Osteoblast (primary cell): ENCODE results near the gene TJP2. TPM values are rescaled to one million over a fixed set of nuclear protein-coding genes. Genes with fewer than 3 reads are reported as not detected.
"Not testable (repeated sequence)": the region's sequence is repeated elsewhere in the genome, so short reads cannot be mapped to it uniquely, and the experiment has no call there.

Source experiments
- DNase-seq: peaks from one replicate; pipeline ENCODE4 v3.0.0; 2011; ENCODE audit warnings: low spot score, mixed read lengths; ENCODE audit not compliant: insufficient read length; ENCODE audit errors: missing footprints
- H2AFZ ChIP-seq: 2 replicates; pipeline ENCODE4 v1.6.0; 2011; ENCODE audit warnings: mild to moderate bottlenecking, low read length
- H3K27ac ChIP-seq: 2 replicates; pipeline ENCODE4 v1.5.1; 2011; ENCODE audit warnings: mild to moderate bottlenecking, low read depth, low read length, moderate library complexity
- H3K27me3 ChIP-seq: 2 replicates; pipeline ENCODE4 v1.6.0; 2012; ENCODE audit warnings: mild to moderate bottlenecking, control low read depth, inconsistent platforms, low read length, moderate library complexity; ENCODE audit not compliant: insufficient read depth
- H3K36me3 ChIP-seq: 2 replicates; pipeline ENCODE4 v1.5.1; 2011; ENCODE audit warnings: mild to moderate bottlenecking, low read length, control low read depth, moderate library complexity; ENCODE audit not compliant: insufficient read depth
- H3K4me1 ChIP-seq: 2 replicates; pipeline ENCODE4 v1.5.1; 2011; ENCODE audit warnings: mild to moderate bottlenecking, low read length, control low read depth, moderate library complexity; ENCODE audit not compliant: insufficient read depth
- H3K4me2 ChIP-seq: 2 replicates; pipeline ENCODE4 v1.6.0; 2011; ENCODE audit warnings: mild to moderate bottlenecking, low read length; ENCODE audit not compliant: insufficient read depth
- H3K4me3 ChIP-seq: fragments of 200-600 bp; sonication (generic); 3 replicates; pipeline ENCODE4 v1.5.1; 2012; ENCODE audit warnings: mild to moderate bottlenecking, low read length, inconsistent platforms; ENCODE audit not compliant: insufficient read depth
- H3K79me2 ChIP-seq: 2 replicates; pipeline ENCODE4 v1.6.0; 2012; ENCODE audit warnings: mild to moderate bottlenecking, low read length, control low read depth, inconsistent platforms; ENCODE audit not compliant: insufficient read depth
- H3K9me3 ChIP-seq: 2 replicates; pipeline ENCODE4 v1.5.1; 2011; ENCODE audit warnings: low read depth, low read length, control low read depth
- H4K20me1 ChIP-seq: 2 replicates; pipeline ENCODE4 v1.6.0; 2012; ENCODE audit warnings: mild to moderate bottlenecking, low read length, control low read depth; ENCODE audit not compliant: insufficient read depth
- total RNA-seq: library from RNA; depleted of rRNA; stranded (reverse); fragments of >200 nt; gene quantifications from 2 replicates; pipeline ENCODE4 v1.2.3, GENCODE V29; 2012
- TF ChIP-seq, protein P1 (sequence below): IDR thresholded peaks from 2 replicates; pipeline ENCODE4 v1.5.1; 2011; ENCODE audit warnings: mild to moderate bottlenecking, low read depth, low read length, moderate library complexity; ENCODE audit errors: extremely low read depth

Gene TJP2
- total RNA-seq, 1 donor: 28.6 TPM

DNA sequence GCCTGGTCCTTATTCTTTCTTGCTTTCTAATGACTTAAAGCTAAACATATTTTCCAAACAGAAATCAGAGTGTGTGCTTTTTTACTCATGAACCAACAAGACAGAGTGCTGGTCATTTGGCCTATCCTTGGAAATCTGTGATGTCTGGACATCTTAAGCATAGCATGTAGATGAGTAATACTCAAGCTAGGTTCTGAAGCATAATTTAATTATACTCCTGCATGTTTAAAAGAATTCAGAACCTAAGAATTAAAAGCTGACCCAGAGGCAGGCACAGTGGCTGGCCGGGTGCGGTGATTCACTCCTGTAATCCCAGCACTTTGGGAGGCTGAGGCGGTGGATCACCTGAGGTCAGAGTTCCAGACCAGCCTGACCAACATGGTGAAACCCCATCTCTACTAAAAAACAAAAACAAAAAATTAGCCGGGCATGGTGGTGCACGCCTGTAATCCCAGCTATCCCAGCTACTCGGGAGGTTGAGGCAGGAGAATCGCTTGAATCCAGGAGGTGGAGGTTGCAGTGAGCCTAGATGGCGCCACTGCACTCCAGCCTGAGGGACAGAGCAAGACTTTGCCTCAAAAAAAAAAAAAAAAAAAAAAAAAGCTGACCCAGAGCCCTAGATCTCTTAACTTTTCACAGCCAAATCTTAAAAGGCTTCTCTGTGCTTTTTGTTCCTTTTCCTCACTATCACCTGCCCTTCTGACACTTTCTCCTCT lies 16.2 kb upstream of the TJP2 start:
- TF ChIP-seq, protein P1, sequence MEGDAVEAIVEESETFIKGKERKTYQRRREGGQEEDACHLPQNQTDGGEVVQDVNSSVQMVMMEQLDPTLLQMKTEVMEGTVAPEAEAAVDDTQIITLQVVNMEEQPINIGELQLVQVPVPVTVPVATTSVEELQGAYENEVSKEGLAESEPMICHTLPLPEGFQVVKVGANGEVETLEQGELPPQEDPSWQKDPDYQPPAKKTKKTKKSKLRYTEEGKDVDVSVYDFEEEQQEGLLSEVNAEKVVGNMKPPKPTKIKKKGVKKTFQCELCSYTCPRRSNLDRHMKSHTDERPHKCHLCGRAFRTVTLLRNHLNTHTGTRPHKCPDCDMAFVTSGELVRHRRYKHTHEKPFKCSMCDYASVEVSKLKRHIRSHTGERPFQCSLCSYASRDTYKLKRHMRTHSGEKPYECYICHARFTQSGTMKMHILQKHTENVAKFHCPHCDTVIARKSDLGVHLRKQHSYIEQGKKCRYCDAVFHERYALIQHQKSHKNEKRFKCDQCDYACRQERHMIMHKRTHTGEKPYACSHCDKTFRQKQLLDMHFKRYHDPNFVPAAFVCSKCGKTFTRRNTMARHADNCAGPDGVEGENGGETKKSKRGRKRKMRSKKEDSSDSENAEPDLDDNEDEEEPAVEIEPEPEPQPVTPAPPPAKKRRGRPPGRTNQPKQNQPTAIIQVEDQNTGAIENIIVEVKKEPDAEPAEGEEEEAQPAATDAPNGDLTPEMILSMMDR: peak; percentile 39
- Histone ChIP-seq H3K36me3 (no peaks in the 10 kb centered on the region), H3K4me3 (no peak overlapping the region), H2AFZ (no peak overlapping the region), H3K79me2 (no peaks in the 10 kb centered on the region), H3K27ac (peak overlapping the region; percentile 31), H3K27me3 (no peaks in the 10 kb centered on the region), H3K9me3 (no peaks in the 10 kb centered on the region), H3K4me2 (peak overlapping the region; percentile 22), H4K20me1 (no peaks in the 10 kb centered on the region), H3K4me1 (peaks cover 7% of the 10 kb centered on the region)
- peak; percentile 92 for DNase-seq

DNA sequence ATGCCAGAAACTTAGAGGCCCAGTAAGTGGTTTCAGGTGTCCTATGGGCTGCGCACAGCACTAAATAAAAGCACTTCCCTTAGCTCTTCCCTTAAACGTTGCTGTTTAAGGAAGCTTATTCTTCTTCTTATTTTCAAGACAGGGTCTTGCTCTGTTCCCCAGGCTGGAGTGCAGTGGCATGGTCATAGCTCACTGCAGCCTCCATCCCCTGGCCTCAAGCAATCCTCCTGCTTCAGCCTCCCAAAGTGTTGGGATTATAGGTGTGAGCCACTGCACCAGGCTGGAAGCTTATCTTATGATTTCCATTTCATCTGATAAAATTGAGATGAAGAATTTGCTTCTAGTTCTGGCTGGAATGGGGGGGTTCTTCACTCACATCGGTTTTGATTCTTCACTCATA lies 15.6 kb upstream of the TJP2 start:
- no peak overlapping the region for H3K4me3 ChIP-seq
- peaks cover 7% of the 10 kb centered on the region for H3K4me1 ChIP-seq
- TF ChIP-seq, protein P1: no peak
- no peak for DNase-seq
- H3K4me2 ChIP-seq: no peak overlapping the region
- H3K9me3 ChIP-seq: no peaks in the 10 kb centered on the region
- H2AFZ ChIP-seq: no peak overlapping the region
- no peak overlapping the region for H3K27ac ChIP-seq
- H3K27me3 ChIP-seq: no peaks in the 10 kb centered on the region
- no peaks in the 10 kb centered on the region for H3K79me2 ChIP-seq
- H4K20me1 ChIP-seq: no peaks in the 10 kb centered on the region
- H3K36me3 ChIP-seq: no peaks in the 10 kb centered on the region

GRCh38 chr9:69164573-69164972 lies 9.5 kb upstream of the TJP2 start:
- not testable (repeated sequence) for H3K9me3 ChIP-seq, H3K4me3 ChIP-seq, H4K20me1 ChIP-seq, H3K36me3 ChIP-seq, H3K4me2 ChIP-seq, H3K4me1 ChIP-seq, H3K27ac ChIP-seq, H3K27me3 ChIP-seq, H2AFZ ChIP-seq, H3K79me2 ChIP-seq
- DNase-seq: peak; percentile 34

DNA sequence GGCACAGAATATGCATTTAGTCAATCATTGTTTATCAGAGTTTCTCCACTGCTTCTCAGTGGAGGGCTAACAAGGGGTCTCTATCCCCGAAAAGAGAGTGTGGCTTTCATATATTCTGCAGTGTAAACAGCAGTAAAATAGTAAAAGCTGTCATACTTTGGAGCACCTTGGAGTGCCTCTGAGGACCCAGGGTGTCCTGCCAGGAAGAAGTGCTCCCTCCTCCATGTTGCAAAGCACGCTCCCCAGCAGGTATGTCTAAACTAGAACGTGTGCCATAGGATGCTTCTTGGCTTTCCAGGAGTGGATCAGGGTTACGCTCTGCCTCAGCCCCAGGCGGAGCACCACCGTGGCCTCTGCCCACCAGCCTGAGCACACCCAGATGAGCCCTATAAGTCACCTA lies 8.5 kb upstream of the TJP2 start:
- TF ChIP-seq, protein P1: no peak
- H3K9me3 ChIP-seq: no peaks in the 10 kb centered on the region
- H3K79me2 ChIP-seq: no peaks in the 10 kb centered on the region
- H4K20me1 ChIP-seq: no peaks in the 10 kb centered on the region
- no peak overlapping the region for H3K4me3 ChIP-seq
- peaks cover 6% of the 10 kb centered on the region for H3K4me1 ChIP-seq
- no peak overlapping the region for H3K4me2 ChIP-seq
- H2AFZ ChIP-seq: no peak overlapping the region
- DNase-seq: no peak
- H3K27me3 ChIP-seq: no peaks in the 10 kb centered on the region
- no peaks in the 10 kb centered on the region for H3K36me3 ChIP-seq
- H3K27ac ChIP-seq: no peak overlapping the region
